Neural progenitor cell (in vitro differentiated cells): ENCODE data around the gene PARN. TPM values are rescaled to one million over a fixed set of nuclear protein-coding genes. Genes with fewer than 3 reads are reported as not detected.
"Not testable (repeated sequence)": the region's sequence is repeated elsewhere in the genome, so short reads cannot be mapped to it uniquely, and the experiment has no call there.

Experiments used
- DNase-seq: peaks from one replicate; pipeline ENCODE4 v3.0.0-alpha.2; 2016; ENCODE audit warnings: low spot score
- H2AFZ ChIP-seq: fragments of 200-600 bp; sonication (generic); replicated peaks from 2 replicates; pipeline ENCODE4 v1.6.1; 2016; ENCODE audit warnings: antibody characterized with exemption
- H3F3A ChIP-seq: fragments of 200-600 bp; sonication (generic); 2 replicates; pipeline ENCODE4 v1.6.1; 2016; ENCODE audit warnings: antibody characterized with exemption, low read depth
- H3K27ac ChIP-seq: fragments of 200-600 bp; sonication (generic); 2 replicates; pipeline ENCODE4 v1.5.1; 2016; ENCODE audit warnings: mild to moderate bottlenecking
- H3K27me3 ChIP-seq: fragments of 200-600 bp; sonication (generic); 2 replicates; pipeline ENCODE4 v1.6.1; 2016; ENCODE audit warnings: mild to moderate bottlenecking, moderate library complexity
- H3K36me3 ChIP-seq: fragments of 200-600 bp; sonication (generic); 2 replicates; pipeline ENCODE4 v1.5.1; 2016
- H3K4me1 ChIP-seq: fragments of 200-600 bp; sonication (generic); 2 replicates; pipeline ENCODE4 v1.6.1; 2016; ENCODE audit warnings: mixed run types
- H3K4me2 ChIP-seq: fragments of 200-600 bp; sonication (generic); 2 replicates; pipeline ENCODE4 v1.6.1; 2016
- H3K4me3 ChIP-seq: fragments of 200-600 bp; sonication (generic); 2 replicates; pipeline ENCODE4 v1.5.1; 2016
- H3K79me2 ChIP-seq: fragments of 200-600 bp; sonication (generic); 2 replicates; pipeline ENCODE4 v1.6.1; 2016; ENCODE audit warnings: low read depth
- H3K9ac ChIP-seq: fragments of 200-600 bp; sonication (generic); 2 replicates; pipeline ENCODE4 v1.6.1; 2016
- H3K9me3 ChIP-seq: fragments of 200-600 bp; sonication (generic); 2 replicates; pipeline ENCODE4 v1.5.1; 2016; ENCODE audit warnings: low read depth
- H4K20me1 ChIP-seq: fragments of 200-600 bp; sonication (generic); 2 replicates; pipeline ENCODE4 v1.6.1; 2016; ENCODE audit warnings: low read depth
- H3K27ac Mint-ChIP-seq: 3 replicates; pipeline ENCODE4 v1.8.0; 2021; ENCODE audit warnings: mixed read lengths
- H3K27me3 Mint-ChIP-seq: 2 replicates; pipeline ENCODE4 v1.8.0; 2022; ENCODE audit warnings: low read depth, mild to moderate bottlenecking, inconsistent platforms, moderate library complexity, mixed read lengths; ENCODE audit not compliant: insufficient read depth
- H3K36me3 Mint-ChIP-seq: 3 replicates; pipeline ENCODE4 v1.8.0; 2021; ENCODE audit warnings: mixed read lengths
- H3K4me1 Mint-ChIP-seq: 3 replicates; pipeline ENCODE4 v1.8.0; 2021; ENCODE audit warnings: mixed read lengths
- H3K4me3 Mint-ChIP-seq: 3 replicates; pipeline ENCODE4 v1.8.0; 2021; ENCODE audit warnings: mild to moderate bottlenecking, moderate library complexity, mixed read lengths
- H3K9me3 Mint-ChIP-seq: 3 replicates; pipeline ENCODE4 v1.8.0; 2020; ENCODE audit warnings: mixed read lengths
- CTCF ChIP-seq: fragments of 200-600 bp; sonication (generic); IDR thresholded peaks from 2 replicates; pipeline ENCODE4 v1.5.1; 2017; ENCODE audit warnings: antibody characterized with exemption, mild to moderate bottlenecking
- EZH2 ChIP-seq: fragments of 200-600 bp; sonication (generic); IDR thresholded peaks from 2 replicates; pipeline ENCODE4 v1.6.1; 2017; ENCODE audit warnings: antibody characterized with exemption, mild to moderate bottlenecking, moderate library complexity
- EZH2phosphoT487 ChIP-seq: fragments of 200-600 bp; sonication (generic); IDR thresholded peaks from 2 replicates; pipeline ENCODE4 v1.6.1; 2017; ENCODE audit warnings: antibody characterized with exemption
- total RNA-seq: library from RNA; depleted of rRNA; stranded (reverse); fragments of >200 nt; gene quantifications from 2 replicates; pipeline ENCODE4 v1.2.3, GENCODE V29; 2015; ENCODE audit warnings: low replicate concordance

PARN gene
- total RNA-seq, 1 donor from 2014 or later, result 53.5 TPM

GRCh38 chr16:14641926-14642325 lies 11.9 kb upstream of the PARN start:
- H3K4me3 ChIP-seq, result no peak overlapping the region
- no peaks in the 10 kb centered on the region for H3K27me3 Mint-ChIP-seq
- H3K4me1 ChIP-seq, result no peaks in the 10 kb centered on the region
- no peak overlapping the region for H3K27ac Mint-ChIP-seq
- peaks cover 63% of the 10 kb centered on the region for H4K20me1 ChIP-seq
- no peak overlapping the region for H3K4me3 Mint-ChIP-seq
- H3K27me3 ChIP-seq, result no peaks in the 10 kb centered on the region
- no peak overlapping the region for H3K9ac ChIP-seq
- no peaks in the 10 kb centered on the region for H3K4me1 Mint-ChIP-seq
- no peak overlapping the region for H2AFZ ChIP-seq
- H3K27ac ChIP-seq, result no peak overlapping the region
- H3K9me3 Mint-ChIP-seq, result no peaks in the 10 kb centered on the region
- H3K79me2 ChIP-seq, result peaks cover 76% of the 10 kb centered on the region
- H3K36me3 ChIP-seq, result no peaks in the 10 kb centered on the region
- no peak for DNase-seq
- peaks cover 2% of the 10 kb centered on the region for H3F3A ChIP-seq
- H3K9me3 ChIP-seq, result no peaks in the 10 kb centered on the region
- TF ChIP-seq EZH2 (no peak), CTCF (no peak), EZH2phosphoT487 (no peak)
- no peak overlapping the region for H3K4me2 ChIP-seq
- H3K36me3 Mint-ChIP-seq, result peaks cover 10% of the 10 kb centered on the region

GRCh38 chr16:14641206-14641605 lies 11.1 kb upstream of the PARN start:
- Histone ChIP-seq H3K27me3 (no peaks in the 10 kb centered on the region), H2AFZ (no peak overlapping the region), H3K4me2 (no peak overlapping the region), H3K9ac (no peak overlapping the region), H3F3A (peaks cover 9% of the 10 kb centered on the region), H3K4me1 (peaks cover 2% of the 10 kb centered on the region), H3K79me2 (peaks cover 81% of the 10 kb centered on the region), H3K27ac (no peak overlapping the region), H3K36me3 (no peaks in the 10 kb centered on the region), H3K4me3 (no peak overlapping the region), H3K9me3 (no peaks in the 10 kb centered on the region), H4K20me1 (peaks cover 70% of the 10 kb centered on the region)
- no peak for TF ChIP-seq EZH2
- no peak for TF ChIP-seq EZH2phosphoT487
- TF ChIP-seq CTCF, result no peak
- Mint-ChIP-seq H3K9me3 (no peaks in the 10 kb centered on the region), H3K27ac (no peak overlapping the region), H3K4me1 (peaks cover 6% of the 10 kb centered on the region), H3K4me3 (no peak overlapping the region), H3K27me3 (no peaks in the 10 kb centered on the region), H3K36me3 (peaks cover 10% of the 10 kb centered on the region)
- DNase-seq, result no peak

GRCh38 chr16:14640538-14640937 lies 10.5 kb upstream of the PARN start:
- TF ChIP-seq CTCF, result no peak
- TF ChIP-seq EZH2, result no peak
- no peak for TF ChIP-seq EZH2phosphoT487
- no peak overlapping the region for H3K27ac ChIP-seq
- Mint-ChIP-seq H3K36me3 (peaks cover 10% of the 10 kb centered on the region), H3K27ac (no peak overlapping the region), H3K4me3 (no peak overlapping the region), H3K4me1 (peaks cover 11% of the 10 kb centered on the region), H3K27me3 (no peaks in the 10 kb centered on the region), H3K9me3 (no peaks in the 10 kb centered on the region)
- H3K27me3 ChIP-seq, result no peaks in the 10 kb centered on the region
- H4K20me1 ChIP-seq, result peaks cover 77% of the 10 kb centered on the region
- peaks cover 16% of the 10 kb centered on the region for H3F3A ChIP-seq
- no peak overlapping the region for H3K9ac ChIP-seq
- H3K9me3 ChIP-seq, result no peaks in the 10 kb centered on the region
- H3K4me1 ChIP-seq, result peaks cover 9% of the 10 kb centered on the region
- H3K4me2 ChIP-seq, result no peak overlapping the region
- H3K36me3 ChIP-seq, result no peaks in the 10 kb centered on the region
- peaks cover 83% of the 10 kb centered on the region for H3K79me2 ChIP-seq
- H2AFZ ChIP-seq, result no peak overlapping the region
- H3K4me3 ChIP-seq, result no peak overlapping the region
- no peak for DNase-seq

GRCh38 chr16:14636951-14637240 lies 6.8 kb upstream of the PARN start:
- Histone ChIP-seq H3K4me2 (peak overlapping the region; percentile 67), H3K79me2 (peaks cover 92% of the 10 kb centered on the region), H3K4me1 (peaks cover 22% of the 10 kb centered on the region), H4K20me1 (peaks cover 86% of the 10 kb centered on the region), H3F3A (peaks cover 36% of the 10 kb centered on the region)
- H3K27me3 ChIP-seq, DNase-seq, H3K27ac Mint-ChIP-seq, H3K36me3 Mint-ChIP-seq, H3K4me3 ChIP-seq, H3K9me3 Mint-ChIP-seq, H3K27ac ChIP-seq, H3K27me3 Mint-ChIP-seq, H3K36me3 ChIP-seq, H2AFZ ChIP-seq, H3K9ac ChIP-seq, H3K4me3 Mint-ChIP-seq, H3K9me3 ChIP-seq: not testable (repeated sequence)
- H3K4me1 Mint-ChIP-seq, result peaks cover 25% of the 10 kb centered on the region

GRCh38 chr16:14636179-14636950 lies 6.3 kb upstream of the PARN start:
- H3K27me3 ChIP-seq, H3K9me3 ChIP-seq, H3K36me3 Mint-ChIP-seq, H2AFZ ChIP-seq, H3K9me3 Mint-ChIP-seq, H3K9ac ChIP-seq, H3K27me3 Mint-ChIP-seq, H3K36me3 ChIP-seq: not testable (repeated sequence)
- peak; percentile 20 for DNase-seq
- peaks cover 81% of the 10 kb centered on the region for H4K20me1 ChIP-seq
- H3K4me2 ChIP-seq, result peak overlapping the region; percentile 67
- peak overlapping the region; percentile 28 for H3K4me3 ChIP-seq
- peak overlapping the region; percentile 21 for H3K27ac ChIP-seq
- peaks cover 87% of the 10 kb centered on the region for H3K79me2 ChIP-seq
- Mint-ChIP-seq H3K4me1 (peaks cover 25% of the 10 kb centered on the region), H3K27ac (peak overlapping the region; percentile 30), H3K4me3 (peak overlapping the region; percentile 34)
- peaks cover 36% of the 10 kb centered on the region for H3F3A ChIP-seq
- H3K4me1 ChIP-seq, result peaks cover 22% of the 10 kb centered on the region
